GM19438 (cell line): ENCODE data around the gene THBS2.
"Not testable (repeated sequence)": the region's sequence is repeated elsewhere in the genome, so short reads cannot be mapped to it uniquely, and the experiment has no call there.

Experiments used
- ATAC-seq: cut with Tn5 transposase; IDR thresholded peaks from one replicate; pipeline ENCODE4 v1.9.1; 2021; ENCODE audit warnings: low read depth; ENCODE audit not compliant: unreplicated experiment

Gene THBS2

GRCh38 chr6:169274781-169275180 lies 21.1 kb upstream of the THBS2 start:
- no peak for ATAC-seq

- no peak for ATAC-seq
Measured at GRCh38 chr6:169273511-169273910, 19.9 kb upstream of the THBS2 start.

GRCh38 chr6:169271877-169272216 lies 18.2 kb upstream of the THBS2 start:
- ATAC-seq, result no peak

GRCh38 chr6:169271158-169271876 lies 17.7 kb upstream of the THBS2 start:
- no peak for ATAC-seq

GRCh38 chr6:169270077-169270380 lies 16.4 kb upstream of the THBS2 start:
- ATAC-seq, result not testable (repeated sequence)

- no peak for ATAC-seq
Measured at GRCh38 chr6:169269180-169270076, 15.8 kb upstream of the THBS2 start.

GRCh38 chr6:169268276-169268675 lies 14.6 kb upstream of the THBS2 start:
- no peak for ATAC-seq

GRCh38 chr6:169266746-169267591 lies 13.3 kb upstream of the THBS2 start:
- no peak for ATAC-seq

- no peak for ATAC-seq
Measured at GRCh38 chr6:169266261-169266660, 12.6 kb upstream of the THBS2 start.

- no peak for ATAC-seq
Measured at GRCh38 chr6:169265486-169266131, 12.0 kb upstream of the THBS2 start.

- ATAC-seq, result no peak
Measured at GRCh38 chr6:169263836-169264608, 10.4 kb upstream of the THBS2 start.

- no peak for ATAC-seq
Measured at GRCh38 chr6:169263374-169263773, 9.7 kb upstream of the THBS2 start.

- not testable (repeated sequence) for ATAC-seq
Measured at GRCh38 chr6:169262602-169263001, 9.0 kb upstream of the THBS2 start.

GRCh38 chr6:169256518-169256917 lies 2.9 kb upstream of the THBS2 start:
- ATAC-seq, result no peak

GRCh38 chr6:169256061-169256460 lies 2.4 kb upstream of the THBS2 start:
- no peak for ATAC-seq

GRCh38 chr6:169255643-169256042 lies 2.0 kb upstream of the THBS2 start:
- ATAC-seq, result no peak

- no peak for ATAC-seq
Measured at GRCh38 chr6:169254456-169255316, 1.0 kb upstream of the THBS2 start.

GRCh38 chr6:169252505-169253189 lies 999 bp downstream of the THBS2 start:
- no peak for ATAC-seq
